GF-D8 (cell line): ENCODE results near the gene RAB5B.
"Not testable (repeated sequence)": the region's sequence is repeated elsewhere in the genome, so short reads cannot be mapped to it uniquely, and the experiment has no call there.

Source experiments
- DNase-seq: peaks from one replicate; lab custom pipeline; 2025; lab: John Stamatoyannopoulos, UW

Gene RAB5B

GRCh38 chr12:55982319-55982936 is 8.6 kb downstream of the RAB5B start:
- DNase-seq: peak; percentile 92

GRCh38 chr12:55983232-55983842 is 9.5 kb downstream of the RAB5B start:
- DNase-seq: peak; percentile 81

GRCh38 chr12:55984861-55985260 is 11.0 kb downstream of the RAB5B start:
- DNase-seq: no peak

- DNase-seq: peak; percentile 70
Measured at GRCh38 chr12:55985341-55985740, 11.5 kb downstream of the RAB5B start.

- not testable (repeated sequence) for DNase-seq
Measured at GRCh38 chr12:55985976-55986375, 12.1 kb downstream of the RAB5B start.

GRCh38 chr12:55991110-55991509 is 17.2 kb downstream of the RAB5B start:
- DNase-seq: no peak

- DNase-seq: no peak
Measured at GRCh38 chr12:55993230-55993853, 19.5 kb downstream of the RAB5B start.

GRCh38 chr12:55995366-55995765 is 21.5 kb downstream of the RAB5B start:
- no peak for DNase-seq

GRCh38 chr12:55996201-55996714 is 22.4 kb downstream of the RAB5B start:
- no peak for DNase-seq

GRCh38 chr12:55996715-55997534 is 23.0 kb downstream of the RAB5B start, which contains the start of gene SUOX:
Gene SUOX (plus strand): TSS chr12:55997276. CDS start chr12:56002222, 4,946 bp downstream.
- DNase-seq: no peak

- DNase-seq: no peak
Measured at GRCh38 chr12:55997535-55997859, 23.6 kb downstream of the RAB5B start.

GRCh38 chr12:55999522-55999921 is 25.6 kb downstream of the RAB5B start:
- not testable (repeated sequence) for DNase-seq

GRCh38 chr12:55999999-56000540 is 26.2 kb downstream of the RAB5B start:
- not testable (repeated sequence) for DNase-seq

GRCh38 chr12:56001487-56002100 is 27.7 kb downstream of the RAB5B start:
- DNase-seq: no peak

GRCh38 chr12:56003376-56003775 is 29.5 kb downstream of the RAB5B start:
- DNase-seq: not testable (repeated sequence)

- DNase-seq: no peak
Measured at GRCh38 chr12:56004211-56004610, 30.3 kb downstream of the RAB5B start.

- DNase-seq: no peak
Measured at GRCh38 chr12:56007564-56008559, 34.0 kb downstream of the RAB5B start.

GRCh38 chr12:56010111-56010570 is 36.3 kb downstream of the RAB5B start:
- peak; percentile 42 for DNase-seq

- no peak for DNase-seq
Measured at GRCh38 chr12:56011509-56012090, 37.7 kb downstream of the RAB5B start.

- no peak for DNase-seq
Measured at GRCh38 chr12:56013482-56013881, 39.6 kb downstream of the RAB5B start.
